Gastrocnemius medialis (tissue), 4 donors: ENCODE data around the gene TCF4. TPM values are rescaled to one million over a fixed set of nuclear protein-coding genes. Genes with fewer than 3 reads are reported as not detected.

Experiments used
- ATAC-seq, 2 donors: fragments of 150-250 bp; one replicate each; pipeline ENCODE4 v1.9.1; 2016
- DNase-seq, 2 donors: peaks; one replicate each; pipeline ENCODE4 v3.0.0-alpha.2; 2019
- H3K27ac ChIP-seq, 4 donors: fragments of 200-600 bp; sonication (generic); 1 replicate in 1 of 4; 2 replicates in 3 of 4; pipeline ENCODE4 v1.5.1; 2016 to 2018; ENCODE audit warnings: mild to moderate bottlenecking in 2 of 4, moderate library complexity in 1 of 4
- H3K27me3 ChIP-seq, 3 donors: fragments of 200-600 bp; sonication (generic) in 2 of 3; 1 replicate in 1 of 3; 2 replicates in 2 of 3; pipeline versions ENCODE4 v1.5.1 to v1.6.0; 2016 to 2019; ENCODE audit warnings: mild to moderate bottlenecking in 1 of 3, moderate library complexity in 1 of 3
- H3K36me3 ChIP-seq, 2 donors: fragments of 200-600 bp; sonication (generic) in 1 of 2; one replicate each; pipeline ENCODE4 v1.5.1; 2017 to 2018
- H3K4me1 ChIP-seq, 2 donors: fragments of 200-600 bp; sonication (generic) in 1 of 2; one replicate each; pipeline ENCODE4 v1.5.1; 2016 to 2017; ENCODE audit warnings: mild to moderate bottlenecking in 2 of 2
- H3K4me3 ChIP-seq, 4 donors: fragments of 200-600 bp; sonication (generic) in 3 of 4; 1 replicate in 1 of 4; 2 replicates in 3 of 4; pipeline ENCODE4 v1.5.1; 2016 to 2019; ENCODE audit warnings: mild to moderate bottlenecking in 2 of 4
- H3K9me3 ChIP-seq, 3 donors: fragments of 200-600 bp; sonication (generic) in 2 of 3; 1 replicate in 1 of 3; 2 replicates in 2 of 3; pipeline ENCODE4 v1.5.1; 2016 to 2019
- CTCF ChIP-seq, 5 experiments: fragments of 450-650 bp in 3 of 5; fragments of 200-600 bp in 2 of 5; sonication (generic) in 2 of 5; IDR thresholded peaks in 4 of 5; conservative IDR thresholded peaks in 1 of 5; 1 replicate in 4 of 5; 2 replicates in 1 of 5; pipeline ENCODE4 v1.5.1; 2016 to 2019; ENCODE audit warnings: antibody characterized with exemption in 5 of 5, mild to moderate bottlenecking in 3 of 5, moderate library complexity in 3 of 5
- POLR2A ChIP-seq, 2 donors: fragments of 450-650 bp; IDR thresholded peaks; one replicate each; pipeline ENCODE4 v1.6.1; 2017; ENCODE audit warnings: antibody characterized with exemption in 2 of 2, mild to moderate bottlenecking in 2 of 2, moderate library complexity in 2 of 2
- in situ Hi-C, 4 donors: fragments of 200-750 bp; cut with MboI; loops; one replicate each; pipeline versions ENCODE4 v1.15.0 to v1.8.0; 2017; ENCODE audit warnings: low sequenced_read_pairs in 4 of 4
- intact Hi-C: fragments of 100-400 bp; cut with DNase I; formaldehyde crosslinking; loops from one replicate; pipeline ENCODE4 v1.15.1; 2023; ENCODE audit warnings: low total_unique reads
- total RNA-seq, 4 donors: library from RNA; depleted of rRNA; stranded (reverse); fragments of >200 nt; gene quantifications; one replicate each; pipeline versions ENCODE4 v1.1.0 to v1.2.3, GENCODE V29; 2016

TCF4 gene
- total RNA-seq, 4 donors from 2014 or later = 40.3 to 60.6 (median 53.6) TPM

- peak overlapping the region; percentile 70 to 86 (median 72) for H3K4me3 ChIP-seq
- intact Hi-C loops (loop anchor here (5.0 to 10.0 kb wide), 5 partner anchors 109 to 1049 kb away; partner anchors contain the start of gene TXNL1), in situ Hi-C loops (loop anchor here (5.0 to 25.0 kb wide), 5 partner anchors 161 to 351 kb away; no protein-coding TSS in a partner anchor)
- ATAC-seq = no peak
- H3K27me3 ChIP-seq = no peaks in the 10 kb centered on the region
- peak overlapping the region; percentile 88 to 93 (median 91) for H3K27ac ChIP-seq
- no peaks in the 10 kb centered on the region for H3K36me3 ChIP-seq
- peaks cover 39 to 43% of the 10 kb centered on the region in 2 donors for H3K4me1 ChIP-seq
- DNase-seq = no peak
- no peaks in the 10 kb centered on the region for H3K9me3 ChIP-seq
- TF ChIP-seq CTCF (IDR thresholded peaks at IDR 0.05 in 4 of 5, conservative IDR thresholded peaks at IDR 0.05 in 1 of 5) (no peak), POLR2A (IDR thresholded peaks at IDR 0.05) (peak in 1 of 2 donors; percentile 19)
Measured at GRCh38 chr18:55585920-55586561, 2.0 kb downstream of the TCF4 start.

GRCh38 chr18:55585065-55585919, 2.7 kb downstream of the TCF4 start:
- intact Hi-C loops (loop anchor here (5.0 to 10.0 kb wide), 5 partner anchors 108 to 1050 kb away; partner anchors contain the start of gene TXNL1), in situ Hi-C loops (loop anchor here (5.0 to 25.0 kb wide), 5 partner anchors 160 to 350 kb away; no protein-coding TSS in a partner anchor)
- DNase-seq (no peak), ATAC-seq (no peak)
- Histone ChIP-seq H3K9me3 (no peaks in the 10 kb centered on the region), H3K36me3 (no peaks in the 10 kb centered on the region), H3K27me3 (no peaks in the 10 kb centered on the region), H3K4me1 (peaks cover 47 to 50% of the 10 kb centered on the region in 2 donors), H3K27ac (peak overlapping the region; percentile 88 to 93 (median 91)), H3K4me3 (peak overlapping the region; percentile 70 to 86 (median 72))
- no peak for TF ChIP-seq CTCF (IDR thresholded peaks at IDR 0.05 in 4 of 5, conservative IDR thresholded peaks at IDR 0.05 in 1 of 5)
- TF ChIP-seq POLR2A (IDR thresholded peaks at IDR 0.05) = no peak

- Histone ChIP-seq H3K4me1 (peaks cover 58 to 61% of the 10 kb centered on the region in 2 donors), H3K36me3 (no peaks in the 10 kb centered on the region), H3K4me3 (peak overlapping the region; percentile 20 to 86 (median 55)), H3K27ac (peak overlapping the region; percentile 88 to 93 (median 91)), H3K9me3 (no peaks in the 10 kb centered on the region), H3K27me3 (no peaks in the 10 kb centered on the region)
- no peak for ATAC-seq
- no peak for DNase-seq
- intact Hi-C loops (loop anchor here (10.0 kb wide), 2 partner anchors 281 to 1051 kb away; partner anchors contain the start of gene TXNL1), in situ Hi-C loops (loop anchor here (5.0 to 25.0 kb wide), 5 partner anchors 159 to 349 kb away; no protein-coding TSS in a partner anchor)
- TF ChIP-seq CTCF (IDR thresholded peaks at IDR 0.05 in 4 of 5, conservative IDR thresholded peaks at IDR 0.05 in 1 of 5) = no peak
- TF ChIP-seq POLR2A (IDR thresholded peaks at IDR 0.05) = no peak
Measured at GRCh38 chr18:55584201-55584600, 3.8 kb downstream of the TCF4 start.

GRCh38 chr18:55582325-55582724, 5.7 kb downstream of the TCF4 start:
- Histone ChIP-seq H3K4me1 (peaks cover 73 to 79% of the 10 kb centered on the region in 2 donors), H3K27me3 (no peaks in the 10 kb centered on the region), H3K4me3 (peak overlapping the region in 3 of 4 donors; percentile 3 to 86 (median 39)), H3K36me3 (no peaks in the 10 kb centered on the region), H3K27ac (peak overlapping the region; percentile 88 to 93 (median 91)), H3K9me3 (no peaks in the 10 kb centered on the region)
- in situ Hi-C loops = loop anchor here (5.0 to 25.0 kb wide), 5 partner anchors 158 to 348 kb away; no protein-coding TSS in a partner anchor
- DNase-seq = no peak
- no peak for ATAC-seq
- no peak for TF ChIP-seq CTCF (IDR thresholded peaks at IDR 0.05 in 4 of 5, conservative IDR thresholded peaks at IDR 0.05 in 1 of 5)
- intact Hi-C loops = loop anchor here (10.0 kb wide), 2 partner anchors 282 to 1052 kb away; partner anchors contain the start of gene TXNL1
